RWPE1 (cell line): ENCODE results near the gene PKP3.

Experiments
- CTCF ChIA-PET: fragments of 350-600 bp; sonication (Branson Sonifier 250); formaldehyde crosslinking; extraction: SDS; loops from one replicate; lab custom pipeline; 2021; lab: Yijun Ruan, JAX
- POLR2A ChIA-PET: fragments of 400-600 bp; formaldehyde crosslinking; extraction: SDS; loops from one replicate; lab custom pipeline; 2020; ENCODE audit warnings: antibody characterized with exemption; ENCODE audit not compliant: low non-redundant PET; lab: Yijun Ruan, JAX
- DNase-seq: peaks from one replicate; pipeline ENCODE4 v3.0.0; 2012; ENCODE audit warnings: low spot score
- H3K27ac ChIP-seq: fragments of 450-650 bp; 2 replicates; pipeline ENCODE4 v1.5.1; 2017
- CTCF ChIP-seq: fragments of 450-650 bp; conservative IDR thresholded peaks from 2 replicates; pipeline ENCODE4 v1.5.1; 2017; ENCODE audit warnings: low read depth, mild to moderate bottlenecking

The PKP3 gene

GRCh38 chr11:379205-380094 is 14.6 kb upstream of the PKP3 start:
- no peak for DNase-seq
- no peak for TF ChIP-seq CTCF
- ChIA-PET CTCF (no interaction called here), POLR2A (no interaction called here)
- H3K27ac ChIP-seq, result peak overlapping the region; percentile 59

GRCh38 chr11:380095-380480 is 13.9 kb upstream of the PKP3 start:
- DNase-seq, result no peak
- POLR2A ChIA-PET, result no interaction called here
- no peak for TF ChIP-seq CTCF
- CTCF ChIA-PET, result no interaction called here
- no peak overlapping the region for H3K27ac ChIP-seq

GRCh38 chr11:380491-380890 is 13.5 kb upstream of the PKP3 start:
- no peak overlapping the region for H3K27ac ChIP-seq
- no peak for TF ChIP-seq CTCF
- ChIA-PET CTCF (no interaction called here), POLR2A (no interaction called here)
- DNase-seq, result no peak

GRCh38 chr11:380996-381395 is 13.0 kb upstream of the PKP3 start:
- TF ChIP-seq CTCF, result no peak
- ChIA-PET CTCF (interaction anchor here (0.6 kb wide), 1 partner anchor 144 kb away, joined by 4 read pairs; no protein-coding TSS in a partner anchor), POLR2A (no interaction called here)
- H3K27ac ChIP-seq, result no peak overlapping the region
- DNase-seq, result no peak

- POLR2A ChIA-PET, result no interaction called here
- peak overlapping the region; percentile 48 for H3K27ac ChIP-seq
- DNase-seq, result no peak
- no peak for TF ChIP-seq CTCF
- CTCF ChIA-PET, result interaction anchor here (0.6 kb wide), 1 partner anchor 144 kb away, joined by 4 read pairs; no protein-coding TSS in a partner anchor
Observed at GRCh38 chr11:381501-382072, 12.4 kb upstream of the PKP3 start.

- DNase-seq, result no peak
- no peak for TF ChIP-seq CTCF
- POLR2A ChIA-PET, result no interaction called here
- CTCF ChIA-PET, result no interaction called here
- H3K27ac ChIP-seq, result peak overlapping the region; percentile 48
Observed at GRCh38 chr11:382081-382629, 11.9 kb upstream of the PKP3 start.
